HG02943 (cell line): ENCODE data around the gene EXOC3L1.

Source experiments
- ATAC-seq: cut with Tn5 transposase; IDR thresholded peaks from one replicate; pipeline ENCODE4 v1.9.1; 2021; ENCODE audit warnings: mild to moderate bottlenecking, low read depth, moderate library complexity; ENCODE audit not compliant: unreplicated experiment

The EXOC3L1 gene

GRCh38 chr16:67223992-67224391, 34.1 kb upstream of the EXOC3L1 start:
- ATAC-seq, result no peak

GRCh38 chr16:67216612-67217490, 26.9 kb upstream of the EXOC3L1 start:
- ATAC-seq, result no peak

- ATAC-seq, result no peak
These were observed 25.8 kb upstream of the EXOC3L1 start for GRCh38 chr16:67215706-67216105.

- ATAC-seq, result no peak
These were observed 23.5 kb upstream of the EXOC3L1 start for GRCh38 chr16:67213197-67214019.

- no peak for ATAC-seq
These were observed 22.8 kb upstream of the EXOC3L1 start for GRCh38 chr16:67212766-67213165.

- no peak for ATAC-seq
These were observed 21.7 kb upstream of the EXOC3L1 start for GRCh38 chr16:67211674-67212073.

GRCh38 chr16:67210069-67210937, 20.4 kb upstream of the EXOC3L1 start:
- no peak for ATAC-seq

GRCh38 chr16:67209565-67209964, 19.6 kb upstream of the EXOC3L1 start:
- ATAC-seq, result no peak

GRCh38 chr16:67208154-67208896, 18.4 kb upstream of the EXOC3L1 start:
- ATAC-seq, result no peak

GRCh38 chr16:67207249-67208091, 17.5 kb upstream of the EXOC3L1 start:
- no peak for ATAC-seq

- no peak for ATAC-seq
These were observed 16.9 kb upstream of the EXOC3L1 start for GRCh38 chr16:67206838-67207248.

GRCh38 chr16:67206129-67206837, 16.3 kb upstream of the EXOC3L1 start:
- no peak for ATAC-seq

- no peak for ATAC-seq
These were observed 14.1 kb upstream of the EXOC3L1 start for GRCh38 chr16:67204076-67204475.

GRCh38 chr16:67202956-67203493, 13.1 kb upstream of the EXOC3L1 start:
- no peak for ATAC-seq

- no peak for ATAC-seq
These were observed 12.5 kb upstream of the EXOC3L1 start for GRCh38 chr16:67202426-67202825.

- ATAC-seq, result no peak
These were observed 11.7 kb upstream of the EXOC3L1 start for GRCh38 chr16:67201411-67202345.

GRCh38 chr16:67200491-67200890, 10.6 kb upstream of the EXOC3L1 start:
- ATAC-seq, result no peak
